Choroid plexus epithelial cell (primary cell): ENCODE data around the gene GAB3.
"Not testable (repeated sequence)": the region's sequence is repeated elsewhere in the genome, so short reads cannot be mapped to it uniquely, and the experiment has no call there.

Experiments
- DNase-seq: peaks from one replicate; pipeline ENCODE4 v3.0.0-alpha.2; 2010; ENCODE audit warnings: low read depth
- H3K4me3 ChIP-seq: 2 replicates; pipeline ENCODE4 v1.5.1; 2011; ENCODE audit warnings: low read depth, mild to moderate bottlenecking, control low read depth, low read length, moderate library complexity
- TF ChIP-seq, protein P1 (sequence below): conservative IDR thresholded peaks from 2 replicates; pipeline ENCODE4 v1.5.1; 2011; ENCODE audit warnings: low read depth, mild to moderate bottlenecking, control low read depth, inconsistent platforms, low read length, moderate library complexity

Gene GAB3

GRCh38 chrX:154695911-154696675 is 54.8 kb downstream of the GAB3 start:
- TF ChIP-seq, protein P1, sequence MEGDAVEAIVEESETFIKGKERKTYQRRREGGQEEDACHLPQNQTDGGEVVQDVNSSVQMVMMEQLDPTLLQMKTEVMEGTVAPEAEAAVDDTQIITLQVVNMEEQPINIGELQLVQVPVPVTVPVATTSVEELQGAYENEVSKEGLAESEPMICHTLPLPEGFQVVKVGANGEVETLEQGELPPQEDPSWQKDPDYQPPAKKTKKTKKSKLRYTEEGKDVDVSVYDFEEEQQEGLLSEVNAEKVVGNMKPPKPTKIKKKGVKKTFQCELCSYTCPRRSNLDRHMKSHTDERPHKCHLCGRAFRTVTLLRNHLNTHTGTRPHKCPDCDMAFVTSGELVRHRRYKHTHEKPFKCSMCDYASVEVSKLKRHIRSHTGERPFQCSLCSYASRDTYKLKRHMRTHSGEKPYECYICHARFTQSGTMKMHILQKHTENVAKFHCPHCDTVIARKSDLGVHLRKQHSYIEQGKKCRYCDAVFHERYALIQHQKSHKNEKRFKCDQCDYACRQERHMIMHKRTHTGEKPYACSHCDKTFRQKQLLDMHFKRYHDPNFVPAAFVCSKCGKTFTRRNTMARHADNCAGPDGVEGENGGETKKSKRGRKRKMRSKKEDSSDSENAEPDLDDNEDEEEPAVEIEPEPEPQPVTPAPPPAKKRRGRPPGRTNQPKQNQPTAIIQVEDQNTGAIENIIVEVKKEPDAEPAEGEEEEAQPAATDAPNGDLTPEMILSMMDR = no peak
- peak; percentile 80 for DNase-seq
- H3K4me3 ChIP-seq = no peak overlapping the region

GRCh38 chrX:154693394-154693793 is 57.5 kb downstream of the GAB3 start:
- TF ChIP-seq, protein P1 = no peak

GRCh38 chrX:154690438-154690837 is 60.4 kb downstream of the GAB3 start:
- H3K4me3 ChIP-seq = not testable (repeated sequence)

More at GRCh38 chrX:154693394-154693793, 57.5 kb downstream of the GAB3 start:
- DNase-seq = no peak
- H3K4me3 ChIP-seq = no peak overlapping the region

GRCh38 chrX:154672084-154672483 is 78.8 kb downstream of the GAB3 start:
- H3K4me3 ChIP-seq, DNase-seq: not testable (repeated sequence)

More at GRCh38 chrX:154690438-154690837, 60.4 kb downstream of the GAB3 start:
- not testable (repeated sequence) for DNase-seq

GRCh38 chrX:154670848-154671247 is 80.0 kb downstream of the GAB3 start:
- not testable (repeated sequence) for H3K4me3 ChIP-seq, DNase-seq

GRCh38 chrX:154661899-154662298 is 89.0 kb downstream of the GAB3 start:
- no peak for DNase-seq
- no peak overlapping the region for H3K4me3 ChIP-seq
- TF ChIP-seq, protein P1 = no peak

DNA sequence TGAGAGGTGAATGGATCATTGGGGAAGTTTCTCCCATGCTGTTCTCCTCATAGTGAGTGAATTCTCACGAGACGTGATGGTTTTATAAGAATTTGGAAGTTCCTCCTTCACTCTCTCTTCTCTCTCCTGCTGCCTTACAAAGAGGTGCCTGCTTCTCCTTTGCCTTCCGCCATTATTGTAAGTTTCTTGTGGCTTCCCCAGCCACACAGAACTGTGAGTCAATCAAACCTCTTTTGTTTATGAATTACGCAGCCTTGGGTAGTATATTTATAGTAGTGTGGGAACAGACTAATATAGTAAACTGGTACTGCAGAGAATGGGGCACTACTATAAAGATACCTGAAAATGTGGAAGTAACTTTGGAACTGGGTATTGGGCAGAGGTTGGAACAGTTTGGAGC is 89.7 kb downstream of the GAB3 start:
- TF ChIP-seq, protein P1 = no peak
- no peak for DNase-seq
- no peak overlapping the region for H3K4me3 ChIP-seq

DNA sequence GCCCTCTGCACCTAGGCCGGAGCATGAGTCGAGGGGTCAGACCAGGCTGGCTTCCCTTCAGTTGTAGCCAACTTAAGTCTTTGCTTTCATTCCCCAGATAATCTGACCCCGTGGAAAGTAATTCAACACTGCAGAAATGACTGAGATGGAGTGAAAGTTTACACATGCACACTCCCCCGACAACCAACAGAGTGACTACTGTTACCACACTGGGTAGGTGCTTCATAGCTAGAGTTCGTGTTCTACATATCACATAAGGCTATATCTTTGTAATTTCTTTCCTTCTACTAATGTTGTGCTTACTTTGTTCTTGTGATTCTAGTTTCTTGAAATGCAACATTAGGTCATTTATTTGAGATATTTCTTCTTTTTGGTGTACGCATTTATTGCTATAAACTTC is 90.3 kb downstream of the GAB3 start:
- DNase-seq = no peak
- no peak overlapping the region for H3K4me3 ChIP-seq
- TF ChIP-seq, protein P1 = no peak
